GM23338 (cell line): ENCODE measurements around the gene NUFIP2. TPM values are rescaled to one million over a fixed set of nuclear protein-coding genes. Genes with fewer than 3 reads are reported as not detected.

ENCODE experiments used
- ATAC-seq: fragments of 200-7000 bp; cut with Tn5 transposase; 3 replicates; pipeline ENCODE4 v1.9.1; 2020
- DNase-seq: peaks from one replicate; pipeline ENCODE4 v3.0.0-alpha.2; 2015; ENCODE audit warnings: low spot score
- H2AFZ ChIP-seq: fragments of 200-600 bp; sonication (generic); 2 replicates; pipeline ENCODE4 v1.8.0; 2016; ENCODE audit warnings: antibody characterized with exemption, mild to moderate bottlenecking, moderate library complexity
- H3F3A ChIP-seq: fragments of 200-600 bp; sonication (generic); replicated peaks from 2 replicates; pipeline ENCODE4 v1.8.0; 2017; ENCODE audit warnings: antibody characterized with exemption, mixed run types, low read depth
- H3K27ac ChIP-seq: fragments of 200-600 bp; sonication (generic); 2 replicates; pipeline ENCODE4 v1.6.1; 2016; ENCODE audit warnings: low read depth
- H3K27me3 ChIP-seq: fragments of 200-600 bp; sonication (generic); 2 replicates; pipeline ENCODE4 v1.8.0; 2016; ENCODE audit warnings: mild to moderate bottlenecking, mixed run types, moderate library complexity; ENCODE audit not compliant: insufficient read depth
- H3K36me3 ChIP-seq: fragments of 200-600 bp; sonication (generic); 2 replicates; pipeline ENCODE4 v1.8.0; 2016; ENCODE audit warnings: mild to moderate bottlenecking; ENCODE audit not compliant: insufficient read depth
- H3K4me1 ChIP-seq: fragments of 200-600 bp; sonication (generic); 2 replicates; pipeline ENCODE4 v1.8.0; 2016; ENCODE audit warnings: mild to moderate bottlenecking, moderate library complexity; ENCODE audit not compliant: insufficient read depth
- H3K4me2 ChIP-seq: fragments of 200-600 bp; sonication (generic); 2 replicates; pipeline ENCODE4 v1.7.1; 2017; ENCODE audit warnings: mixed run types
- H3K4me3 ChIP-seq: fragments of 200-600 bp; sonication (generic); 2 replicates; pipeline ENCODE4 v1.6.1; 2016; ENCODE audit warnings: mixed run types
- H3K79me2 ChIP-seq: fragments of 200-600 bp; sonication (generic); replicated peaks from 2 replicates; pipeline ENCODE4 v1.8.0; 2017; ENCODE audit warnings: mild to moderate bottlenecking; ENCODE audit not compliant: insufficient read depth
- H3K9me2 ChIP-seq: fragments of 200-600 bp; sonication (generic); 2 replicates; pipeline ENCODE4 v1.8.0; 2017; ENCODE audit not compliant: insufficient read depth
- H4K20me1 ChIP-seq: fragments of 200-600 bp; sonication (generic); replicated peaks from 2 replicates; pipeline ENCODE4 v1.8.0; 2017; ENCODE audit warnings: mild to moderate bottlenecking; ENCODE audit not compliant: insufficient read depth
- H3K27ac Mint-ChIP-seq: 2 replicates; pipeline ENCODE4 v1.8.0; 2020; ENCODE audit warnings: inconsistent platforms, mild to moderate bottlenecking, moderate library complexity, mixed read lengths
- H3K27me3 Mint-ChIP-seq: 3 replicates; pipeline ENCODE4 v1.8.0; 2022; ENCODE audit warnings: low read depth, mild to moderate bottlenecking, moderate library complexity, mixed read lengths, inconsistent platforms; ENCODE audit not compliant: insufficient read depth, poor library complexity
- H3K36me3 Mint-ChIP-seq: 3 replicates; pipeline ENCODE4 v1.8.0; 2021; ENCODE audit warnings: low read depth, mild to moderate bottlenecking, inconsistent platforms, moderate library complexity, mixed read lengths
- H3K4me1 Mint-ChIP-seq: 3 replicates; pipeline ENCODE4 v1.8.0; 2020; ENCODE audit warnings: mild to moderate bottlenecking, inconsistent platforms, mixed read lengths
- H3K4me3 Mint-ChIP-seq: 3 replicates; pipeline ENCODE4 v1.8.0; 2021; ENCODE audit warnings: moderate library complexity, mild to moderate bottlenecking, inconsistent platforms, mixed read lengths
- H3K9me3 Mint-ChIP-seq: 3 replicates; pipeline ENCODE4 v1.8.0; 2020; ENCODE audit warnings: moderate library complexity, mild to moderate bottlenecking, inconsistent platforms, mixed read lengths
- EZH2phosphoT487 ChIP-seq: fragments of 200-600 bp; sonication (generic); IDR thresholded peaks from one replicate; pipeline ENCODE4 v1.8.1; 2018; ENCODE audit warnings: antibody characterized with exemption; ENCODE audit not compliant: unreplicated experiment
- POLR2AphosphoS5 ChIP-seq: IDR thresholded peaks from 2 replicates; pipeline ENCODE4 v1.6.1; 2016; ENCODE audit warnings: antibody characterized with exemption, low read depth
- STAT1 ChIP-seq: IDR thresholded peaks from one replicate; pipeline ENCODE4 v1.6.1; 2016; ENCODE audit warnings: antibody characterized with exemption; ENCODE audit not compliant: unreplicated experiment
- polyA plus RNA-seq: library from polyadenylated mRNA; unstranded; fragments of >200 nt; fragmentation: Nextera tagmentation; extraction: Ambion mirVana; gene quantifications from 2 replicates; pipeline ENCODE4 v1.2.1, GENCODE V29; 2016
- total RNA-seq: library from RNA; depleted of rRNA; stranded (reverse); fragments of >200 nt; shearing (Covaris generic); gene quantifications from 2 replicates; pipeline ENCODE4 v1.2.3, GENCODE V29; 2014
- TF ChIP-seq, protein P1 (sequence below): fragments of 250-450 bp; sonication (Bioruptor Pico); IDR thresholded peaks from 2 replicates; pipeline ENCODE4 v1.5.0; 2020; ENCODE audit warnings: mild to moderate bottlenecking, moderate library complexity
- TF ChIP-seq, protein P2 (sequence below): IDR thresholded peaks from one replicate; pipeline ENCODE4 v1.6.1; 2018; ENCODE audit warnings: antibody characterized with exemption; ENCODE audit not compliant: unreplicated experiment

NUFIP2 gene
- total and polyA plus RNA-seq, 2 experiments from 2014 or later: 22.2 to 88.5 TPM

DNA sequence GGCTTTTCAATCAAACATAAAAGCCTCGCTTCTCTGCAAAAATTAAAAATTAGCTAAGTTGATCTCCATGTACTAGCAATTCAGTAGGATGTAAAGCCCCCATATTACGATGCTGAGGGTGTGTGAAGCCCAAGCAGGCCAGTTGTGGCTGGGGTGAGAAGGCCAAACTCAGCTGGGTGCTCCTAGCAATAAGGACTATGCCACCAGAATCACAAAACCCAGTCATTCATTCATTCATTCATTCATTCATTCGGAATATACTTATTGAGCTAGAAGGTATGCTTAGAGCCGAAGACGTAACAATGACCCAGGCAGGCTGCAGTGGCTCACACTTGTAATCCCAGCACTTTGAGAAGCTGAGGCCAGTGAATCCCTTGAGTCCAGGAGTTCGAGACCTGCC, 51.2 kb downstream of the NUFIP2 start:
- Mint-ChIP-seq H3K27ac (no peak overlapping the region), H3K4me1 (peaks cover 20% of the 10 kb centered on the region), H3K9me3 (no peaks in the 10 kb centered on the region), H3K36me3 (no peaks in the 10 kb centered on the region), H3K4me3 (no peak overlapping the region), H3K27me3 (no peaks in the 10 kb centered on the region)
- H3K27ac ChIP-seq: no peak overlapping the region
- no peak for DNase-seq
- H4K20me1 ChIP-seq: no peaks in the 10 kb centered on the region
- H3K36me3 ChIP-seq: no peaks in the 10 kb centered on the region
- H2AFZ ChIP-seq: no peak overlapping the region
- H3F3A ChIP-seq: no peaks in the 10 kb centered on the region
- no peak overlapping the region for H3K4me3 ChIP-seq
- H3K4me2 ChIP-seq: no peak overlapping the region
- TF ChIP-seq, protein P1, sequence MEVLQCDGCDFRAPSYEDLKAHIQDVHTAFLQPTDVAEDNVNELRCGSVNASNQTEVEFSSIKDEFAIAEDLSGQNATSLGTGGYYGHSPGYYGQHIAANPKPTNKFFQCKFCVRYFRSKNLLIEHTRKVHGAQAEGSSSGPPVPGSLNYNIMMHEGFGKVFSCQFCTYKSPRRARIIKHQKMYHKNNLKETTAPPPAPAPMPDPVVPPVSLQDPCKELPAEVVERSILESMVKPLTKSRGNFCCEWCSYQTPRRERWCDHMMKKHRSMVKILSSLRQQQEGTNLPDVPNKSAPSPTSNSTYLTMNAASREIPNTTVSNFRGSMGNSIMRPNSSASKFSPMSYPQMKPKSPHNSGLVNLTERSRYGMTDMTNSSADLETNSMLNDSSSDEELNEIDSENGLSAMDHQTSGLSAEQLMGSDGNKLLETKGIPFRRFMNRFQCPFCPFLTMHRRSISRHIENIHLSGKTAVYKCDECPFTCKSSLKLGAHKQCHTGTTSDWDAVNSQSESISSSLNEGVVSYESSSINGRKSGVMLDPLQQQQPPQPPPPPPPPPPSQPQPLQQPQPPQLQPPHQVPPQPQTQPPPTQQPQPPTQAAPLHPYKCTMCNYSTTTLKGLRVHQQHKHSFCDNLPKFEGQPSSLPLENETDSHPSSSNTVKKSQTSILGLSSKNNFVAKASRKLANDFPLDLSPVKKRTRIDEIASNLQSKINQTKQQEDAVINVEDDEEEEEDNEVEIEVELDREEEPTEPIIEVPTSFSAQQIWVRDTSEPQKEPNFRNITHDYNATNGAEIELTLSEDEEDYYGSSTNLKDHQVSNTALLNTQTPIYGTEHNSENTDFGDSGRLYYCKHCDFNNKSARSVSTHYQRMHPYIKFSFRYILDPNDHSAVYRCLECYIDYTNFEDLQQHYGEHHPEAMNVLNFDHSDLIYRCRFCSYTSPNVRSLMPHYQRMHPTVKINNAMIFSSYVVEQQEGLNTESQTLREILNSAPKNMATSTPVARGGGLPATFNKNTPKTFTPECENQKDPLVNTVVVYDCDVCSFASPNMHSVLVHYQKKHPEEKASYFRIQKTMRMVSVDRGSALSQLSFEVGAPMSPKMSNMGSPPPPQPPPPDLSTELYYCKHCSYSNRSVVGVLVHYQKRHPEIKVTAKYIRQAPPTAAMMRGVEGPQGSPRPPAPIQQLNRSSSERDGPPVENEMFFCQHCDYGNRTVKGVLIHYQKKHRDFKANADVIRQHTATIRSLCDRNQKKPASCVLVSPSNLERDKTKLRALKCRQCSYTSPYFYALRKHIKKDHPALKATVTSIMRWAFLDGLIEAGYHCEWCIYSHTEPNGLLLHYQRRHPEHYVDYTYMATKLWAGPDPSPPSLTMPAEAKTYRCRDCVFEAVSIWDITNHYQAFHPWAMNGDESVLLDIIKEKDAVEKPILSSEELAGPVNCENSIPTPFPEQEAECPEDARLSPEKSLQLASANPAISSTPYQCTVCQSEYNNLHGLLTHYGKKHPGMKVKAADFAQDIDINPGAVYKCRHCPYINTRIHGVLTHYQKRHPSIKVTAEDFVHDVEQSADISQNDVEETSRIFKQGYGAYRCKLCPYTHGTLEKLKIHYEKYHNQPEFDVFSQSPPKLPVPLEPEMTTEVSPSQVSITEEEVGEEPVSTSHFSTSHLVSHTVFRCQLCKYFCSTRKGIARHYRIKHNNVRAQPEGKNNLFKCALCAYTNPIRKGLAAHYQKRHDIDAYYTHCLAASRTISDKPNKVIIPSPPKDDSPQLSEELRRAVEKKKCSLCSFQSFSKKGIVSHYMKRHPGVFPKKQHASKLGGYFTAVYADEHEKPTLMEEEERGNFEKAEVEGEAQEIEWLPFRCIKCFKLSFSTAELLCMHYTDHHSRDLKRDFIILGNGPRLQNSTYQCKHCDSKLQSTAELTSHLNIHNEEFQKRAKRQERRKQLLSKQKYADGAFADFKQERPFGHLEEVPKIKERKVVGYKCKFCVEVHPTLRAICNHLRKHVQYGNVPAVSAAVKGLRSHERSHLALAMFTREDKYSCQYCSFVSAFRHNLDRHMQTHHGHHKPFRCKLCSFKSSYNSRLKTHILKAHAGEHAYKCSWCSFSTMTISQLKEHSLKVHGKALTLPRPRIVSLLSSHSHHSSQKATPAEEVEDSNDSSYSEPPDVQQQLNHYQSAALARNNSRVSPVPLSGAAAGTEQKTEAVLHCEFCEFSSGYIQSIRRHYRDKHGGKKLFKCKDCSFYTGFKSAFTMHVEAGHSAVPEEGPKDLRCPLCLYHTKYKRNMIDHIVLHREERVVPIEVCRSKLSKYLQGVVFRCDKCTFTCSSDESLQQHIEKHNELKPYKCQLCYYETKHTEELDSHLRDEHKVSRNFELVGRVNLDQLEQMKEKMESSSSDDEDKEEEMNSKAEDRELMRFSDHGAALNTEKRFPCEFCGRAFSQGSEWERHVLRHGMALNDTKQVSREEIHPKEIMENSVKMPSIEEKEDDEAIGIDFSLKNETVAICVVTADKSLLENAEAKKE (CRISPR knock-in tag): no peak
- TF ChIP-seq, protein P2, sequence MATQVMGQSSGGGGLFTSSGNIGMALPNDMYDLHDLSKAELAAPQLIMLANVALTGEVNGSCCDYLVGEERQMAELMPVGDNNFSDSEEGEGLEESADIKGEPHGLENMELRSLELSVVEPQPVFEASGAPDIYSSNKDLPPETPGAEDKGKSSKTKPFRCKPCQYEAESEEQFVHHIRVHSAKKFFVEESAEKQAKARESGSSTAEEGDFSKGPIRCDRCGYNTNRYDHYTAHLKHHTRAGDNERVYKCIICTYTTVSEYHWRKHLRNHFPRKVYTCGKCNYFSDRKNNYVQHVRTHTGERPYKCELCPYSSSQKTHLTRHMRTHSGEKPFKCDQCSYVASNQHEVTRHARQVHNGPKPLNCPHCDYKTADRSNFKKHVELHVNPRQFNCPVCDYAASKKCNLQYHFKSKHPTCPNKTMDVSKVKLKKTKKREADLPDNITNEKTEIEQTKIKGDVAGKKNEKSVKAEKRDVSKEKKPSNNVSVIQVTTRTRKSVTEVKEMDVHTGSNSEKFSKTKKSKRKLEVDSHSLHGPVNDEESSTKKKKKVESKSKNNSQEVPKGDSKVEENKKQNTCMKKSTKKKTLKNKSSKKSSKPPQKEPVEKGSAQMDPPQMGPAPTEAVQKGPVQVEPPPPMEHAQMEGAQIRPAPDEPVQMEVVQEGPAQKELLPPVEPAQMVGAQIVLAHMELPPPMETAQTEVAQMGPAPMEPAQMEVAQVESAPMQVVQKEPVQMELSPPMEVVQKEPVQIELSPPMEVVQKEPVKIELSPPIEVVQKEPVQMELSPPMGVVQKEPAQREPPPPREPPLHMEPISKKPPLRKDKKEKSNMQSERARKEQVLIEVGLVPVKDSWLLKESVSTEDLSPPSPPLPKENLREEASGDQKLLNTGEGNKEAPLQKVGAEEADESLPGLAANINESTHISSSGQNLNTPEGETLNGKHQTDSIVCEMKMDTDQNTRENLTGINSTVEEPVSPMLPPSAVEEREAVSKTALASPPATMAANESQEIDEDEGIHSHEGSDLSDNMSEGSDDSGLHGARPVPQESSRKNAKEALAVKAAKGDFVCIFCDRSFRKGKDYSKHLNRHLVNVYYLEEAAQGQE: no peak
- TF ChIP-seq POLR2AphosphoS5: no peak
- no peak for TF ChIP-seq STAT1
- no peak for TF ChIP-seq EZH2phosphoT487
- no peak for ATAC-seq
- no peaks in the 10 kb centered on the region for H3K9me2 ChIP-seq
- H3K4me1 ChIP-seq: peaks cover 21% of the 10 kb centered on the region
- no peaks in the 10 kb centered on the region for H3K27me3 ChIP-seq
- H3K79me2 ChIP-seq: no peaks in the 10 kb centered on the region
